Dermis blood vessel endothelial cell (primary cell): Measurements from ENCODE around the gene ADGRA3. TPM values are rescaled to one million over a fixed set of nuclear protein-coding genes. Genes with fewer than 3 reads are reported as not detected.

Experiments used
- DNase-seq: peaks from one replicate; pipeline ENCODE4 v3.0.0; 2010
- total RNA-seq: library from RNA; depleted of rRNA; stranded (reverse); fragments of >200 nt; gene quantifications from 2 replicates; pipeline ENCODE4 v1.2.3, GENCODE V29; 2014

Gene ADGRA3
- total RNA-seq, 1 donor from 2014 or later = 11.7 TPM

DNA sequence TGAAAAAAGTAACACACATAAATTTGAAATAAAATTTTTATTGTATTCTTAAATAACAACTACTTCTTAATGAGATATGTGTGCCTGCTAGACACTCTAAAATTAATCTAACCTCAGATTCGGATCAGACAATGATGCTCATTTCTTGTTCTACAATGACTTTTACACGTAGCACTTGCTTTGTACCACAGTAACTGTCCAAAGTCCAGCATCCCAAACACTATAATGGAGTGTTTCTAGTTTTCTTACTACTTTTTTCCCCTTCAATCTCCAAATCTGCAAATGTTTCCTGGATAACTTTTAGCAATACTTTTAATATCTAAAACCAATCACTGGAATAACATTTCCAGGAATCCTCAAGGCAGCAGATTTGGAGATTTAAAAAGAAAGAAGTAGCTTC, 75.9 kb downstream of the ADGRA3 start:
- no peak for DNase-seq

GRCh38 chr4:22435652-22436051, 80.2 kb downstream of the ADGRA3 start:
- no peak for DNase-seq

DNA sequence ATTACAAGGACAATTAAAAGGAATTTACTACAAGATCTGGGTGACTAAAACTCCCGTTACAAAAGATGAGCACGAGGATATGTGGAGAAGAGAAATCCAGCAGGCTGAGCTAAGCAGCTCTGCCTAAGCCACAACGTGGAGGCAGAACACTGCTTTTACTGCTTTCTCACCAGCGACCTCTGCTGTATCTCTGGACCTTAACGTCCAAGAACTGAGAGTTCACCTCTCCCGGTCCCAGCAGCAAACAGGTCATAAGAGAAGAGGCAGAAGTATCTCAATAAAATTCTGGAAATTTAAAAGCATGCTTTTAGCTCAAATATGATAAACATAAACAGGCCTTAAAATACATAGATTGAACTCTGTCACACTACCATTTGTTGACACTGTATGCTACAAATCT, 81.0 kb downstream of the ADGRA3 start:
- DNase-seq = peak; percentile 72

DNA sequence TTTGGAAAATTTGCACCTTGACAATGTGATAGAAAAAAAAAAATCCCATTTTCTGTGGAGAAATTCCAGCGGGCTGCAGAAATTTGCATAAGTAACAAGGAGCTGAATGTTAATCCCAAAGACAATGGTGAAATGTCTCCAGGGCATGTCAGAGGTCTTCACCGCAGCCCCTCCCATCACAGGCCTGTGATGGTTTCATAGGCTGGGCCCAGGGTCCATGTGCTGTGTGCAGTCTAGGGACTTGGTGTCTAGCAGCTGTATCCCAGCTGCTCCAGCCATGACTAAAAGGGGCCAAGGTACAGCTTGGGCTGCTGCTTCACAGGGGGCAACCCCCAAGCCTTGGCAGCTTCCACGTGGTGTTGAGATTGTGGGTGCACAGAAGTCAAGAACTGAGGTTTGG, 85.2 kb downstream of the ADGRA3 start:
- no peak for DNase-seq

GRCh38 chr4:22428441-22428840, 87.4 kb downstream of the ADGRA3 start:
- no peak for DNase-seq

DNA sequence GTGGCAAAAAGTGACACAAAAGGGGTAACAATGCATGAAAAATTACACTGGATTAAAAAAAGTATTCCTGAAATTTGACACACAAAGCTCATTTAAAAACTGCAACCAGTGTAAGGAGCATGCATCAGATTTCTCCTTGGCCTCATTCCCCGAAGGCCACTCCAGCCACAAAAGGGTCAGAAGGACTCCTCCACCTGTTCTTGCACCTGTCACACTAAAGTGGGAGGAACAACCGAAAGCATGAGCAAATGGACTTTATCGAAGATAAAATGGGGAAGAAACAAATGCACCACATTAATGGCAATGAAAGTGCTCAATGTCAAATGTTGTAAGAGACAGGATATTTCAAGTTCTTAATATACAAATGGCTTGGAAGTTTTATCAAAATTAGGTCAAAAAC, 88.2 kb downstream of the ADGRA3 start:
- no peak for DNase-seq

DNA sequence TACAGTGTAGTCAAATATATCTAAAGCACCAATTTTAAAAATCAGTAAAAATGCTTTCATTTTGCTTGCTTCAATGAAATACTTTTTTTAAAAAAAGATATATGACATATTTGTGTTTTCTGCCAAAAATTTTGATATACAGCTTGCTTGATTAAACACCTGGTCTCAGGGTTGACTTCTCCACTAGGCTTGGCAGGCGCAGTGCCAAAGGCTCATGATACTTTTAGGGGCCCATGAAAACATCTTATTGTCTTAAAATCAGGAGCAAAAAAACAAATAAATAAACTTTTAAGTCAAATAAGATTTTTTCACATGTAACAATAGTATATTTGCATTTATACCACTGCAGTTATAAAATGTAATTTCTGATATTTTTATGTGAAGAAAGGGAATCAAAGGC, 95.6 kb downstream of the ADGRA3 start:
- no peak for DNase-seq

DNA sequence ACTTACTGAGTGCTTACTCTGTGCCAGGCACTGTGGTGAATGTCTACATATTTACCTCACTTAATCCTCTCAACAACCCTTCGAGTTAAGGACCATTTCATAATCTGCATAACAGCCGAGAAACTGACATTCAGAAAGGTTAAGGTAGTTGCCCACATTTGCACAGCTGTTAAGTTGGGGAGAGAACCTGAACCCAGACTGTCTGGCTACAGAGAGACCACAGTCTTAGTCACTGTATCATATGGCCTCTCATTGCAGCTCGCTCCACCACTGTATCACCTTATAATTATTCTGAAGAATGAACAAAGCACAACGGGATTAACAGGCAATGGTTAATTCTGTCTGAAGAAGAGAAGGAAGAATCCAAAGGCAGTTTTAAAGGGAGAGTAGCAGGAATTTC, 98.5 kb downstream of the ADGRA3 start:
- no peak for DNase-seq

DNA sequence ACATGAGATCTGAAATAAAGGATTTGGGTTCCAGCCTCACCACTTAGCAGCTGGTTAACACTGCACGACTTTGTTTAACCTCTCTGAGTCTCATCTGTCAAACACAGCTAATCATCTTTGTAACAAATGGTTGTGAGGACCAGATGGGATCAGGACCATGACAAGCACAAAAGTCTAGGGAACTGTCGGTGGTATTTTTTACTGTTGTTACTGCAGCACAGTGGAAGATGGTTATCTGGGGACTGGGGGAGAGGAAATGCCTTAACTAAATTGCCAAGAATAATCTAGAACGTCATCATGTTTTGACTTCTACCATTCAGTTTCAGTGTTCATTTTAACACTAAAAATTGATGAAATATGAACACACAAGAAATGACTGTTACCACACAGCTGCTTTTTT, 99.5 kb downstream of the ADGRA3 start:
- DNase-seq = peak; percentile 70

GRCh38 chr4:22414833-22415232, 101.0 kb downstream of the ADGRA3 start:
- no peak for DNase-seq

DNA sequence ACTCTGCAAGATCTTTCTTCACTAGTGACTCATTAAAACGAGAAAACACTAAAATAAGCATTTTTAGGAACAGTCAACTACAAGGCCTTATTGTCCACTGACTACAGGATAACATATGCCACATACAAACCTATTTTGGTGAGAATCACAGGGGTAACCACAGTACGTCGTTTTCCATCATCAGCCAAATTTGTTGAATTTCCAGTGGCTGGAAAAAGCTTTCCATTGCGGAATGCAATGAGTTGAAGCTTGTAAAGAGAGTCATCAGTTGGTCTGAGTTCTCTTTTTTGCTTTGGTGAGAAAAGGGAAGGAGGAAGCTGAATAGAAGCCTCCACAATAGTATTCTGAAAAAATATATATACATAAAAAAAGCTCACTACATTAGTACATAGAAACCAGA, 102.4 kb downstream of the ADGRA3 start:
- no peak for DNase-seq

- no peak for DNase-seq
Measured at GRCh38 chr4:22412013-22412412, 103.9 kb downstream of the ADGRA3 start.

- peak; percentile 31 for DNase-seq
Measured at GRCh38 chr4:22410645-22411247, 105.1 kb downstream of the ADGRA3 start.

DNA sequence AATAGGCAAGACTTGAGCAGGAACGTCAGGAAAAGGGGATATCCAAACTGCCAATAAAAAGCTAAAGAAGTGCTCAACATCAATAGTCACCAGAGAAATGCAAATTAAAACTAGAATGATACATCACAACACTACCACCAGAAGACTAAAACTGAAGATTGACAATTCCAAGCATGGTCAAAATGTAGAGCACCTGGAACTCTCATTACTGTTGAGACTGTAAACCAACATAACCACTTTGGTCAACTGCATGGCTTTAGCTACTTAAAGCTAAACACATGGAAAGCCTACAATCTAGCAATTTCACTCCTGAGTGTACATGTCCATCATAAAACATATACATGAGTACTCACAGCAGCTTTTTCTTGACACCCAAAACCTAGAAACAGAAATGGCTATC, 107.4 kb downstream of the ADGRA3 start:
- no peak for DNase-seq

GRCh38 chr4:22407361-22407760, 108.5 kb downstream of the ADGRA3 start:
- no peak for DNase-seq

DNA sequence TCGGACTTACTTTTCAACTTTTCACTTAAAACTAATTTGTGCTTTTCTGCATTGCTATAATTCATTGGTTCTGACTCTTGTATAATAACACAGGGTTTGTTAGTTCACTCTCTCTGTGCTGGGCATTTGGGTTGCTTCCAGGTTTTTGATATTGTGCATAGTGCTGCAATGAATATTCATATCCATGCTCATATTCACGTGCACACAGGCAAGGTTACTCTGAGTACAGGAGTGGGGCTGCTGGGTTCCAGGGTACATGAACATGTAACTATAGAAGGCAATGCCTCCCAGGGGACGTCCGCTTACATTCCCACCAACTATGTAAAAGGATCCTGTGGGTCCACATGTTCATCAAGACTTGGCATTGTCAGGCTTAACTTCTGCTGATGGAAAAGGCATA, 117.2 kb downstream of the ADGRA3 start:
- no peak for DNase-seq

DNA sequence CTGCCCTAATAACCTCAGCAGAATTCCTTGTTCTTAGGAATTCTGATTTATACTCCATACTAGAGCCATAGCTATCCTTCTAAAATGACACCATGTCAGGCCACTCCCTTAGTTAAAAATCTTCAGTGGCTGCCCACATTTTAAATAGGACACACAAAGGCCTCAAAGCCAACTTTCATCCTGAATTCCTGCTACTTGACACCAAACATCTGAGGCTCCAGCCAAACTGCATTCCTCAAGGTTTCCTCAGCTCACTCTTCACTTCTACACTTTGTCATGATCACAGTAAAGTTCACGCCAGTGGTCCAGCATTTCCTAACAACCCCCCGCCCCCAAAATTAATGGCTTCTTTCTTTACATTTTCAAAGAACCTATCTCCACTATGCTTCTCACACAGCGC, 124.3 kb downstream of the ADGRA3 start:
- DNase-seq = no peak

GRCh38 chr4:22389240-22389870, 126.5 kb downstream of the ADGRA3 start:
- peak; percentile 86 for DNase-seq

GRCh38 chr4:22385611-22386011, 130.3 kb downstream of the ADGRA3 start:
- peak; percentile 47 for DNase-seq

- no peak for DNase-seq
Measured at GRCh38 chr4:22384154-22384553, 131.7 kb downstream of the ADGRA3 start.

DNA sequence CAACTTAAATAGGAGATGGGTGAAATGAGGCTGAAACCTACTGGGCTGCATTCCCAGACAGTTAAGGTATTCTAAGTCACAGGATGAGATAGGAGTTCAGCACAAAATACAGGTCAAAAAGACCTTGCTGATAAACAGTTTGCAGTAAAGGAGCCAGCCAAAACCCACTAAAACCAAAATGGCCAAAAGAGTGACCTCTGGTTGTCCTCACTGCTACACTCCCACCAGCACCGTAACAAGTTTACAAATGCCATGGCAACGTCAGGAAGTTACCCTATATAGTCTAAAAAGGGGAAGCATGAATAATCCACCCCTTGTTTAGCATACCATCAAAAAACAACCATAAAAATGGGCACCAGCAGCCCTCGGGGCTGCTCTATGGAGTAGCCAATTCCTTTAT, 133.7 kb downstream of the ADGRA3 start:
- DNase-seq = peak; percentile 15

GRCh38 chr4:22372986-22373385, 142.9 kb downstream of the ADGRA3 start:
- DNase-seq = no peak

DNA sequence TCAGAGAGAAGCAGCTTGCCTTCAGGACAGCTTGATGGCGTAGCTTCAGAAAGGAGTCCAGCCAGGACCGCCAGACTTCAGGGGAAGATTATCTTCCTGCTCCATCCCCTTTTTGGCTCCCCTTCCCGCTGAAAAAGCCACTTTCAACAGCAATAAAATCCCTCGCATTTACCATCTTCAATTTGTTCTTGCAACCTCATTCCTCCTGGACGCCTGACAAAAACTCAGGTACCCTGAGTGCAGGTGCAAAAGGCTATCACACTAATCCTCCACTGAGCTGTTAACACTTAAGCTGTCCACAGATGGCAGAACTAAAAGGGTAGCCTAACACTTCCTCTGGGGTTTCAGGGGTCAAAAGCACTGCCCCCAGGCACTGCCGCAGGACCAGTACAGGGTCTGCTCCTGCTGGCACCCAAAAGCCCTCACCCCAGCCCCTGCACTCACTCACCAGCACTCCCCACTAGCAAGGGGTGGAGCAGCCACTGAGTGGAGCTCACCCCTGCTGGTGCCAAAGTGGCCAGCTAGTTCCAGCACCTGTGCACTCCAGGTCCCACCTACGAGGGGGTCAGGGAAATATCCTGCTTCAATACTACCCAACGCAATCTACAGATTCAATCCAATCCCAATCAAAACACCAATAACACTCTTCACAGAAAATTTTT, 145.8 kb downstream of the ADGRA3 start:
- no peak for DNase-seq

DNA sequence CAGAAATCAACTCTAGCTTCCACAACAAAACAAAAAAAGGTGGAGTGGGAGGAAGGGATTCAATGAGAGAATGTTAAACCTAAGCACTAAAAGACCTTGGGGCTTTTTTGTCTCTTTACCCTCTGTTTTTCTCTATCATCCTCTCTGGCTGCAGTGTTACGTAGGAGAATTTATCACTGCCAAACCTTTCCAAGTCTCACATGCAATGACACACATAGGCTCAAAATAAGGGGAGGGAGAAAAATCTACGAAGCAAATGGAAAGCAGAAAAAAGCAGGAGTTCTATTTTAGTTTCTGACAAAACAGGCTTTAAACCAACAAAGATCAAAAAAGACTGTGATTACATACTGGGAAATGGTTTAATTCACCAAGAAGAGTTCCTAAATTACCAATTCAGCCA, 152.1 kb downstream of the ADGRA3 start:
- no peak for DNase-seq
